HG02981 (cell line): ENCODE results near the gene SCP2.
"Not testable (repeated sequence)": the region's sequence is repeated elsewhere in the genome, so short reads cannot be mapped to it uniquely, and the experiment has no call there.

Source experiments
- ATAC-seq: cut with Tn5 transposase; IDR thresholded peaks from one replicate; pipeline ENCODE4 v1.9.1; 2021; ENCODE audit warnings: mild to moderate bottlenecking, moderate library complexity; ENCODE audit not compliant: unreplicated experiment

Gene SCP2

DNA sequence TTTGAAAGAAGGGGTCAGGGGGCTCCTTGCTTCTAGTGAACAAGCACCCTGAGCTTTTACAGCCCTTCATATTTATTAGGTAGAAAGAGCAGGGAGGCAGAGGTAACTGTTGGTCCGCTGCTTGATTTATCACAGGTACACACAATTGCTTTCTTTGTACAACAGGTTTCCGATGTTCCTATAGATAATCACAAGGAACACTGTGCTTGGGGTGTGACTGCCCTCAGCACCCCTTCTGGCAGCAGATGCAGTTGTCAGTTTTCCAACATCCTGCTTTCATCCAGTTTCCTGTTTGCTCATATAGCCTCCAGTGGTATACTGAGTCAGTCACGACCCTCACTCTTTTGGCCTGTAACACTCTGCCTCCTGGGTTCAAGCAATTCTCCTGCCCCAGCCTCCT lies 40.6 kb downstream of the SCP2 start:
- ATAC-seq: no peak

DNA sequence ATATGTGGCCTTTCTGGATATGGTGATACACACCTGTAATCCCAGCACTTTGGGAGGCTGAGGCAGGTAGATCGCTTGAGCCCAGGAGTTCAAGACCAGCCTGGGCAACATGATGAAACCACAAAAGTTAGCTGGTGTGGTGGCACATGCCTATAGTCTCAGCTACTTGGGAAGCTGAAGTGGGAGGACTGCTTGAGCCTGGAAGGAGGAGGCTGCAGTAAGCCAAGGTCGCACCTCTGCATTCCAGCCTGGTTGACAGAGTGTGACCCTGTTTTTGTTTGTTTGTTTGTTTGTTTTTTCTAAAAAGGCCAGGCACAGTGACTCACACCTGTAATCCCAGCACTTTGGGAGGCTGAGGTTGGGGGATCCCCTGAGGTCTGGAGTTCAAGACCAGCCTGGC lies 42.2 kb downstream of the SCP2 start:
- not testable (repeated sequence) for ATAC-seq

DNA sequence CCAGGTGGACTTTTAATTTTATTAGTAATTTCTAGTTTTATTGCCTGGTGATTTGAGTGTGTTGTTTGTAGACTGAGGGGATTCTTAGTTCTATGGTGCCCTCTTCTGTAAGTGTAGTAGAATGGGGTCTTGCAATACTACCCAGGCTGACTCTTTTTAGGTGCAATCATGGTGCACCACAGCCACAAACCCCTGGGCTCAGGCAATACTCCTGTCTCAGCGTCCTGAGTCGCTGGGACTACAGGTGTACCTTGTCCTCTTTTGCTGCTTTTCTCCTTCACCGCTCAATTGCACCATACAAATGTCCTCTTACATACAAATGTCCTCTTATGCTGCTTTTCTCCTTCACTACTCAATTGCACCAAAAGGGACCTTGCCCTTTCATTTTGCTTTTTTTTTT lies 43.1 kb downstream of the SCP2 start:
- ATAC-seq: no peak

DNA sequence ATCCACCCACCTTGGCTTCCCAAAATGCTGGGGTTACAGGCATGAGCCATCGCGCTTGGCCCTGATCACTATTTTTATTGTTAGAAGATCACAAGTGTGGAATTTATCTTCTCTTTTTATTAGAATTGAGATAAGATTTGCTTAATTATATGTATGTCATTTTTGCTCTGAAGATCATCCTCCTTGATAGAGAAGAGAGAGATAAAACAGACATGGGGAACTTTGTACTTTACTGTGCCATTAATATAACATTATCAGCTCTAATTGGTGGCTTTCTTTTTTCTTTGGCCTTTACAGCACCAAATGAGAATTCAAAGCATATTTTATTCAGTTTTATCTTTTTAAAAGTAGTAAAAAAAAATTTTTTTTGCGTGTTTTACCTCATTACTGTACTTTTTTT lies 46.8 kb downstream of the SCP2 start:
- no peak for ATAC-seq

DNA sequence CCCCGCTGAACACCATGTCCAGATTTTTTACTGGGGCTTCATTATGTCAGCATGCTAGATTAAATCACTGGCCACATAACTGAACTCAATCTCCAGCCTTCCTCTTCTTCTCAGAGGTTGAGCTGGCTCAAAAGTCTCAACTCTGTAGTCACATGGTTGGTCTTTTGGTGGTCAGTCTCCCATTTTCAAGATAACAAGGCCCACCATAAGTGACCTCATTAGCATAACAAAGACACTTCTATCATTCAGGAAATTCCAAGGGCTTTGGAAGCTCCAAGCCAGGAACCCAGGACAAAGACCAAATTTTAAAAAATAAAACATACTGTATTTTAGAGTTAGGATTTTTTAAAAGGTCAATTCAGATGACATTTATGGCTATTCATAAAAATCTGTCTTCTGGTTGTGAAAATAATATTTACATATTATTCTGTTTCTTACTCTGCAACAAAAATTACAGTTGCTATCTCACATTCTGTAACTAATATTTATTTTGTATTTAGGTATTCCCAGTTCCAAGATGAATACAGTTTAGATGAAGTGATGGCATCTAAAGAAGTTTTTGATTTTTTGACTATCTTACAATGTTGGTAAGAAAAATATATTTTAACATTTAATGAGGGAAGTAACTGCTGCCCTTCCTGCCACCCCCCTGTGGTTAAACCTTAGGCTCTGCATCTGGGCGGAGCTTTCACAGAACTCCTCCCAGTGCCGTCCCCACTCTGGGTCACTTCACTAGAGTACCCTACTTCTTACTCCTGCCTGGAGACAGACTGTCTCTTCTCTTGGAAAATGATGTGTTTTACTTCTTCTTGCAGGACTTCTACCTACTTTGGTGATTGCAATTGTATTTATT lies 49.3 kb downstream of the SCP2 start:
- no peak for ATAC-seq

DNA sequence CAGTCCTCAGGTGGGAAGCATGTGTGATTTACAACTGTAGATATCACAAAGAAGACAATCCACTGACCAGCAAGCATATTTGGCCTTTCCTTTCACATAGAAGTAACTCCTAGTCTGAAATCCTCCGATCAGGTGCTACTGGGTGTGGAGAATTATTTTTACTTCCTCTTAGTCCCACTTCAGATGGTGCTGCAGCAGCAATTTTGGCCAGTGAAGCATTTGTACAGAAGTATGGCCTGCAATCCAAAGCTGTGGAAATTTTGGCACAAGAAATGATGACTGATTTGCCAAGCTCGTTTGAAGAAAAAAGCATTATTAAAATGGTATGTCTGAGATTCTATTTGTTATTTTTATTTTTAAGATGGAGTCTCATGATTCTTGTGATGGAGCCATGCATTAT lies 51.0 kb downstream of the SCP2 start:
- ATAC-seq: no peak

DNA sequence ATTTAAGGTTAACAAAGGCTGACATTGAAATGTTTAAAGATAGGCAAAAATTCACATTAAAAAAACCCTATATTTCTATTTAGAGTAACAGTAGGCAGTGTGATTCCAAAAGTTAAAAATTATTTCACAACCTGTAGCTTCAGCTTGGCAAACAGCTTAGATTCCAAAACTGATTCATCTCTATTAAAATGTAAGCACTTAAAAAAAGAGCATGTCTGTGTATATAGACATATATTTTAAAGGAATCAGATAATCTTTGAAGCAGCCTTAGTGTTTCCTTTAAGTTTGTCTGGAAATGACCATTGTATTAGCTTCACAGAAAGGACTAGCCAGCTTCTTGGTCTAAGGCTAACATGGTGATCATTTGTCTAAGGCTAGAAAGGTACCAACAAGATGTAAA lies 65.7 kb downstream of the SCP2 start:
- not testable (repeated sequence) for ATAC-seq

DNA sequence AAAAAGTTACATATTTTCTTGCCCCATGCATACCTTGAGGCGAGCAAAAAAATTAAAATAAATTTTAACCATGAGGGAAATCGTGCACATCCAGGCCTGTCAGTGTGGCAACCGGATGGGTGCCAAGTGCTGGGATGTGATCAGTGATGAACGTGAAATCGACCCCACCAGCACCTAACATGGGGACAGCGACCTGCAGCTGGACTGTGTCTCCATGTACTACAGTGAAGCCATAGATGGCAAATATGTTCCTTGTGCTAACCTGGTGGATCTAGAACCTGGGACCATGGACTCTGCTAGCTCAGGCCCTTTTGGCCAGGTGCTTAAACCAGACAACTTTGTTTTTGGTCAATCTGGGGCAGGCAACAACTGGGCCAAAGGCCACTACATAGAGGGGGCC lies 67.6 kb downstream of the SCP2 start:
- ATAC-seq: no peak

DNA sequence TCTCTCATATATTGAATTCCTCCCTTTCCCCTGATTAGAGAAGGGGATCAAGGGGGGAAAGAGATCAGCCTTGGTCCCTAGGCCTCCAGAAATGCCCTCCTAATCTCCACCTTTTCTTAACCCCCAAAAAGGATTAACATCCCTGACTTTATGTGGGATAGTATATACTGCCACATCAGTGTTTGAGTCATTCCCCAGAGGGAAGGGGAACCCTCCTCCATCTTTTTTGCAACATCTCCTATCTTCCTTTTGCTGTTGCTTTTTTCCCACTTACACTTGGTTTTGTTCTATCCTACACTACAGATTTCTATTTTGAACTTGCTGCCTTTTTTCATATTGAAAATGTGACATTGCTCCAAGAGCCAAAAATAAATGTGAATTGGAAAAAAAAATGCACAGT lies 69.6 kb downstream of the SCP2 start:
- ATAC-seq: no peak

DNA sequence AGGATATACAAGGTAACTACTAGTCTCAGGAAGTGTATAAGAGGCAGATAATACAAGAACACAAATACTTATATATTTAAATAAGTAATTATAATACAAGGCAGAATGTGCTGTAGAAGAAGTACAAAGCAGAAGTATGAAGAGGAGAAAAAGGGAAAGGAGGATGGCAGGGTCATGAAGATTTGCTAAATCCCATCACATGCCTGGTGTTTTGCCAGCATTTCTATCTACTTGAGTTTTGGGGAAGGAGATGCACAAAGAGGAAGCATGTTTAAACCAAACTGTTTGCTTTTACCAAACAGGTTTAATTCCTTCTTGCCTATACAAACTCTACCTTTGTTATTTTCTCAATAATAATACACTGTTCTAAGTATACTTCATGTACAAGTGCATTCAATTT lies 74.1 kb downstream of the SCP2 start:
- ATAC-seq: no peak

DNA sequence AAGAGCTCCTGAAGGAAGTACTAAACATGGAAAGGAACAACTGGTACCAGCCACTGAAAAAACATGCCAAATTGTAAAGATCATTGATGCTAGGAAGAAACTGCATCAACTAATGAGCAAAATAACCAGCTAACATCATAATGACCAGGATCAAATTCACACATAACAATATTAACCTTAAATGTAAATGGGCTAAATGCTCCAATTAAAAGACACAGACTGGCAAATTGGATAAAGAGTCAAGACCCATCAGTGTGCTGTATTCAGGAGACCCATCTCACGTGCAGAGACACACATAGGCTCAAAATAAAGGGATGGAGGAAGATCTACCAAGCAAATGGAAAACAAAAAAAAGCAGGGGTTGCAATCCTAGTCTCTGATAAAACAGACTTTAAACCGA lies 79.5 kb downstream of the SCP2 start:
- ATAC-seq: not testable (repeated sequence)

DNA sequence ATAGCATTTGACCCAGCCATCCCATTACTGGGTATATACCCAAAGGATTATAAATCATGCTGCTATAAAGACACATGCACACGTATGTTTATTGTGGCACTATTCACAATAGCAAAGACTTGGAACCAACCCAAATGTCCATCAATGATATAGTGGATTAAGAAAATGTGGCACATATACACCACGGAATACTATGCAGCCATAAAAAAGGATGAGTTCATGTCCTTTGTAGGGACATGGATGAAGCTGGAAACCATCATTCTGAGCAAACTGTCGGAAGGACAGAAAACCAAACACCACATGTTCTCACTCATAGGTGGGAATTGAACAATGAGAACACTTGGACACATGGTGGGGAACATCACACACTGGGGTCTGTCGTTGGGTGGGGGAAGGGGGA lies 83.2 kb downstream of the SCP2 start:
- not testable (repeated sequence) for ATAC-seq

DNA sequence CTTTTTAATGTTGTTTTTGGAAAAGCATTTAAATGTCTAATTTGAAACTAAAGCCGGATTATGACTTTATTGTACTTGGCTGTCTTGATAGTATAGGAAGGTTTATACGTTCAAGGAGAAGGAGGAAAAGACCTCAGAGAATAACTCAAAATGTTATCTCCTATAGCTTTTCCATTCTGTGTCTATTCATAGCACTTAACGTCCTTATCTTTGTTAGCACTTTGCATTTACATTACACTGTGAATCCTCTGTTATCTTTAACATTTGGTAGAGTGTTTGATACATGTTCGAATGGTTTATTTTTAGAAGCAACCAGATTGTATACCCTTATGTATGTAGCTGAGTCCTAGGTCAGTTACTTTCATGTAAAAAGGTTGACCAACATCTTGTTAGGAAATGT lies 84.1 kb downstream of the SCP2 start:
- no peak for ATAC-seq

DNA sequence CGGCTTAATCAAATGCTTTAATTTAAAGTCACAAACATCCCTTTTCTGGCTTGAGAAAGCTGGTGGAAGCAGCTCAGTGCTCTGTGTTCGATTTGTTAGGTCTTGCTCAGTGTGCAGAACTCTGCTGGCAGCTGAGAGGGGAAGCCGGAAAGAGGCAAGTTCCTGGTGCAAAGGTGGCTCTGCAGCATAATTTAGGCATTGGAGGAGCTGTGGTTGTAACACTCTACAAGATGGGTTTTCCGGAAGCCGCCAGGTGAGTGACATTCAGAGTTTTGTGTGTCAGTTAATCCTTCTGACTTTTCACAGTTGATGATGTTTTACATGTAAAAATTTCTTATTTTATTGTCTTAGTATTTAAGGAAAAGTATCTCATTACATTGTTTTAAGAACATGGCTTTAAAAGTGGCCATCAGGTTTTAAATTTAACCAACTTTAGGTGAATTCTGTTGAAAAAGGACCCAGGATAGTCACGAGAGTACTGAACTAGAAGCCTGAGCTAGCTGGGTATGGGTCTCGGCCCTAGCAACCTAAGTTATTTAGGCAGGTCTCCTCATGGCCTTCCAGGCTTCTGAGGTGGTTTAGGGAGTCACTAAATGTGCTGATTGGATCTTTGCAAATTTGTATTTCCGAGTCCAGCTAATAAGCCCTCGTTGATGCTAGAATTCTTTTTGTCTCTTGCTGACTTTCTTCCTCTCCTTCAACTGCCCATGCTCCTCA lies 87.9 kb downstream of the SCP2 start:
- ATAC-seq: peak; percentile 87

DNA sequence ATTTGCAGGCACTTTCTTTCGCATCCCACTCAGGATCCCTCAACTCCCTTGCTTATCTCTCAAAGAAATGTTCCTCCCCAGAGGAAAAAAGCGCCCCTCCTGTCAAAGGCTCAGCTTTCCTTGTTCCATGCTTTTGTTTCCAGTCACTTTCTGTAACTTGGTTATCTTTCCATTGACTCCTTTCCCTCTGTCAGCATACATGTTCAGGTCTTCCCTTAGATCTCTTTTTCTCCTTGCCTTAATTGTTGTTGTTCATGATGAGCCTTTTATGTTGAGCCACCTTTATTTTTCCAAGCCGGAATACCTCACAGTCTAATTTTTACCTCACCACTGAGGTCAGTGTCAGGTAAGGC lies 88.4 kb downstream of the SCP2 start:
- ATAC-seq: no peak

DNA sequence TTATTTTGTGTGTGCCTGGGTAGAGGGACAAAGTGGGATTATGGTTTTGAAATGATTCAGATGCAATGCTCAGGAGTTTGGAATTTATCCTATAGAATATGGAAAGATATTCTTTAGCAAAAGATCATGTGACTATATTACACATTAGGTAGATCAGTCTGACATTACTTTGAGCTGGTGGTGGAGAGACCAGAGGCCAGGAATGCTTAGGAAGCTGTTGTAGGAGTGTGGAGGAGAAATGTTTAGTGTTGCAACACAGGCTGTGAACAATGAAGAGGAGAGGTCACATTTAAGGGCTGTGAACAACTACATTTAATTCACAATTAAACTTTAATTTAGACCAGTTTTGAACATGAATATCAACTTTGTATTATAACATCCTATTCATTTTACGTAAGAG lies 89.6 kb downstream of the SCP2 start:
- ATAC-seq: no peak

DNA sequence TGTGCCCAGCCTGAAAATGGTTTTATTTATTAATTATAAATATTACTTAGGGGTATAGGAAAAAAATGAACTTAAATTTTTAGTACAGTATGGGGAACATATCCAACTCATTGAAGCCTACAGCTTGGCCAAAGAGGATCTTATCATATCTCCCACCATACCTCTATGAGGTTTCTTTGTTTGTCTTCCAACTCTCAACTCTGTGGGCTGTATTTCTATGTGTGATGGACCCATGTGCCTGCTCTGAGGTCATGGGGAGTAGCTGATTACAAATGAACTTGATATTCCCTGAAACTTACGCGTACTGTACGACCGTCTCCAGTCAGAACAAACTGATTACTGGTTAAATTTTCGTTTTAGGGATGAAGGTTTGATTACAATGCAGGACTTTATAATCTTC lies 93.5 kb downstream of the SCP2 start:
- ATAC-seq: no peak

DNA sequence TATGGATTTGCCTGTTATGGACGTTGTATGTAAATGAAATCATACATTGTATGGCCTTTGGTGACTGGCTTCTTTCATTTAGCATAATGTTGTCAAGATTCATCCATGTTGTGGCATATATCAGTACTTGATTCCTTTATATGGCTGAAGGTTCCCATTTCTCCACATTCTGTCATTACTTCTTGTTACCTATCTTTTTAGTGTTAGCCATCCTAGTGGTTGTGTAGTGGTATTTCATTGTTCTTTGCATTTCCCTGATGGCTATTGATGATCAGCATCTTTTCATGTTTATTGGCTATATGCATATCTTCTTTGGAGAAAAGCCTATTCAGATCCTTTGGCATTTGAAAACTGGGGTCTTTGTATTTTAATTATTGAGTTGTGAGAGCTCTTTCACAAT lies 95.1 kb downstream of the SCP2 start:
- no peak for ATAC-seq

DNA sequence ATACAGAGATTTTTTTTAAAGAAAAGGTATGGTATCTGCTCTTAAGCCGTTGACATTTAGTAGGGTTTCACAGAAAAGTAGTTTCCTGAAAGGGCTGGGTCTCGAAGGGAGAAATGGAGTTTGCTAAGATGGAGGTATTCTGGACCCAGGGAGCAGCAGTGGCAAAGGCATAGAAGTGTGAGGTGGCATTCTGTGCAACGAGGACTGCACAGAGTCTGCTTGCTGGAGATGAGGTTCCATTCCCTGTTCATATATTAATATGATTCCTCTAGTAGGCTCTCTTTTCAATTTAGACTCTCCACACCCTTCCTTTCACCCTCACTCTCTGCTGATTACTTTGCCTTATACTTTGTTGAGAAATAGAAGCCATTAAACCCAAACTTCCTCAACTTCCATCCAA lies 96.5 kb downstream of the SCP2 start:
- ATAC-seq: no peak

DNA sequence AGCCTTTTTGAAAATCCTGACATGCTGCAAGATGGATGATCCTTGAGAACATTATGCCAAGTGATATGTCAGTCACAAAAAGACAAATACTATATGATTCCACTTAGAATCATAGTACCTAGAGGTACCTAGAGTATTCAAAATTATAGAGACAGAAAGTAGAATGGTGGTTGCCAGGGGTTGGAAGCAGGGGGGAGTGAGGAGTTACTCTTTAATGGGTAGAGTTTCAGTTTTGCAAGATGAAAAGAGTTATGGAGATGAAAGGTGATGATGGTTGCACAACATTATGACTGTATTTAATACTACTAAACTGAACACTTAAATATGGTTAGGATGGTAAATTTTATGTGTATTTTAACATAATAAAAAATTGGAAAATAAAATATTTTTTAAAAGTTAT lies 97.0 kb downstream of the SCP2 start:
- no peak for ATAC-seq

DNA sequence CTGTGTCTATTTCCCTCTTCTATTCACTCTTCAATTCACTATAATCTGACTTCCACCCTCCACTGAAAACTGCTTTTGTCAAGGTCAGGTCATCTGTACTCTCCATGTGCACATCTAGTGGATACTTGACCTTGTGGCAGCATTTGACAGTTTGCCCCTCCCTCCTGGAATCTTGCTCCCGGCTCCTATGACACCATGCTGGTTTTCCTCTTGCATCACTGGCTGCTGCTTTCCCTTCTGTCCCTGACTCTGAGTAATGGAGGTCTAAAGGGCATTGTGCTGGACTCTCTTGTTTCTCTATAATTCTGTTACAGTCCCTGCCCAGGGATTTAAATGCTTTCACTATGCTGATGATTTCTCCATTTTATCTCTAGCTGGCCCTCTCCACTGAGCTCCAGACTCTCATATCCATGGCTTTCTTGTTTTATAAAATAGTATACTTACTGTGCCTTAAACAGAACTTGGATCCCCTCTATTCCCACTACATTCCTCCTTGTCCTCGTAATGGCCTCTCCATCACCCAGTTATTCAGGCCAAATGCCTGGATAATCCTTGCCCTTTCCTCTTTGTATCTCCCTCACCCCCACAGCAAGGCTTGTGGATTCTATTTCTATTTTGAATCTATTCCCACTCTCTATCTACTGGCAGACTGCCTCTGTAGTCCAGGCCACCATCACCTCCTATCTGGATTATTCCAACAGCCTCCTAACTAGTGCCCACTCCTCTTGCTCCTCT lies 98.1 kb downstream of the SCP2 start:
- ATAC-seq: no peak

DNA sequence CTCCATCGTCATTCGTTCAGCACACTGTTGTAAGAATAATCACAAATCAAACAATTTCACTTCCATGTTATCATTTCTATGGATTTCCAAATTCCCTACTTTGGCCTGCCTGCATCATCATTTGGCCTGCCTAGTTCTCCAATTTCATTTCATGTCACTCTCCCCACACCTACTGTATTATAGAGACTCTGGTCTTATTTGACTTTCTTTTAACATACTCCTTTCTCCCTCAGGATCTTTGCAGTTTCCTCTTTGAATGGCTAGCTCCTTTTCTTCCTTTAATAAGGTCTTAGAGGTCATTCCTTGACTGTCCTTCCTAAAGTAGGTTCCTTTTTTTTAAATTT lies 98.7 kb downstream of the SCP2 start:
- ATAC-seq: no peak
